Endothelial cell of umbilical vein (primary cell): ENCODE data around the gene RBKS. TPM values are rescaled to one million over a fixed set of nuclear protein-coding genes. Genes with fewer than 3 reads are reported as not detected.

Experiments
- BruUV-seq: library from RNA; stranded (reverse); fragments of 400-500 nt; replicated peaks from 2 replicates; lab custom pipeline; 2021; lab: Mats Ljungman, UMichigan
- CTCF ChIA-PET: fragments of 300-600, 350-600 bp; sonication (Branson Sonifier 250); formaldehyde crosslinking; loops from one replicate; lab custom pipeline; 2021; ENCODE audit warnings: antibody characterized with exemption, inconsistent platforms; lab: Charles Lee
- POLR2A ChIA-PET: fragments of 300-600, 350-600 bp; sonication (Branson Sonifier 250); formaldehyde crosslinking; loops from one replicate; lab custom pipeline; 2021; ENCODE audit warnings: antibody characterized with exemption, inconsistent platforms; lab: Charles Lee
- DNase-seq: peaks from one replicate; pipeline ENCODE4 v3.0.0-alpha.2; 2011; ENCODE audit warnings: low read depth, low spot score
- FAIRE-seq: peaks from 2 replicates; lab custom pipeline; 2011; peaks lifted over from hg19 to GRCh38; lab: Jason Lieb, UNC
- H2AFZ ChIP-seq: 2 replicates; pipeline ENCODE4 v1.6.0; 2012; ENCODE audit warnings: low read depth, low read length, control low read depth, inconsistent platforms
- H3K27ac ChIP-seq: 2 replicates; pipeline ENCODE4 v1.5.1; 2011; ENCODE audit warnings: low read depth, mild to moderate bottlenecking, control low read depth, low read length, moderate library complexity; ENCODE audit not compliant: insufficient read depth
- H3K27me3 ChIP-seq, 2 experiments: 2 replicates each; pipeline versions ENCODE4 v1.6.0 to v1.6.1; 2011; ENCODE audit warnings: low read length in 2 of 2, mixed read lengths in 1 of 2; ENCODE audit not compliant: control insufficient read depth in 2 of 2, insufficient read depth in 2 of 2
- H3K36me3 ChIP-seq, 2 experiments: 2 replicates in 1 of 2; 3 replicates in 1 of 2; pipeline ENCODE4 v1.5.1; 2011; ENCODE audit warnings: low read length in 2 of 2, mild to moderate bottlenecking in 1 of 2, moderate library complexity in 1 of 2; ENCODE audit not compliant: control insufficient read depth in 2 of 2, insufficient read depth in 2 of 2; ENCODE audit errors: extremely low read depth in 1 of 2
- H3K4me1 ChIP-seq: 3 replicates; pipeline ENCODE4 v1.5.1; 2011; ENCODE audit warnings: mild to moderate bottlenecking, low read length; ENCODE audit not compliant: control insufficient read depth, insufficient read depth; ENCODE audit errors: extremely low read depth
- H3K4me2 ChIP-seq: 2 replicates; pipeline ENCODE4 v1.6.1; 2011; ENCODE audit warnings: low read length, control low read depth, mixed read lengths; ENCODE audit not compliant: insufficient read depth
- H3K4me3 ChIP-seq, 3 experiments: fragments of 200-600 bp in 1 of 3; sonication (generic), shearing (Covaris generic) in 1 of 3; replicated peaks in 1 of 3; 2 replicates each; pipeline ENCODE4 v1.5.1; 2011 to 2016; ENCODE audit warnings: control low read depth in 3 of 3, low read length in 3 of 3, mild to moderate bottlenecking in 2 of 3, inconsistent platforms in 1 of 3, low read depth in 1 of 3, moderate library complexity in 1 of 3; ENCODE audit not compliant: insufficient read depth in 1 of 3
- H3K79me2 ChIP-seq: 2 replicates; pipeline ENCODE4 v1.6.0; 2012; ENCODE audit warnings: low read length, inconsistent platforms; ENCODE audit not compliant: control insufficient read depth, insufficient read depth
- H3K9ac ChIP-seq: replicated peaks from 2 replicates; pipeline ENCODE3; 2011; ENCODE audit warnings: low read length, control low read depth; ENCODE audit not compliant: insufficient read depth; ENCODE audit errors: extremely low read depth
- H3K9me1 ChIP-seq: replicated peaks from 3 replicates; pipeline ENCODE4 v1.6.0; 2011; ENCODE audit warnings: mild to moderate bottlenecking, low read length; ENCODE audit not compliant: control insufficient read depth, insufficient read depth; ENCODE audit errors: extremely low read depth
- H3K9me3 ChIP-seq: replicated peaks from 2 replicates; pipeline ENCODE4 v1.5.1; 2012; ENCODE audit warnings: low read length, inconsistent platforms; ENCODE audit not compliant: control insufficient read depth, insufficient read depth
- H4K20me1 ChIP-seq: replicated peaks from 2 replicates; pipeline ENCODE3; 2011; ENCODE audit warnings: mild to moderate bottlenecking, low read length; ENCODE audit not compliant: control insufficient read depth, insufficient read depth; ENCODE audit errors: extremely low read depth
- EZH2 ChIP-seq: IDR thresholded peaks from 2 replicates; pipeline ENCODE4 v1.6.1; 2012; ENCODE audit warnings: borderline replicate concordance, low read depth, mild to moderate bottlenecking, moderate library complexity, low read length, inconsistent platforms; ENCODE audit not compliant: severe bottlenecking
- FOS ChIP-seq: IDR thresholded peaks from 2 replicates; pipeline ENCODE4 v1.6.1; 2011; ENCODE audit warnings: mild to moderate bottlenecking, low read length, moderate library complexity, borderline replicate concordance; ENCODE audit not compliant: insufficient read depth
- GATA2 ChIP-seq: IDR thresholded peaks from 2 replicates; pipeline ENCODE4 v1.7.0; 2011; ENCODE audit warnings: low read depth, mild to moderate bottlenecking, moderate library complexity, mixed read lengths, low read length; ENCODE audit not compliant: insufficient read length, insufficient read depth
- JUN ChIP-seq: IDR thresholded peaks from 2 replicates; pipeline ENCODE4 v1.6.1; 2011; ENCODE audit warnings: borderline replicate concordance, low read depth; ENCODE audit not compliant: insufficient read length, insufficient read depth
- MYC ChIP-seq: IDR thresholded peaks from one replicate; pipeline ENCODE4 v1.6.1; 2011; ENCODE audit warnings: mild to moderate bottlenecking, low read depth, low read length
- POLR2A ChIP-seq: IDR thresholded peaks from 2 replicates; pipeline ENCODE4 v1.6.1; 2012; ENCODE audit warnings: low read depth, mild to moderate bottlenecking, control low read depth, low read length
- POLR2AphosphoS5 ChIP-seq: IDR thresholded peaks from 2 replicates; pipeline ENCODE4 v1.6.1; 2012; ENCODE audit warnings: low read depth, mild to moderate bottlenecking, control low read depth, low read length, moderate library complexity; ENCODE audit not compliant: insufficient read depth
- dilution Hi-C: fragments of 300-500 bp; cut with MboI; formaldehyde crosslinking; loops from one replicate; pipeline ENCODE4 v1.15.0; 2019; ENCODE audit warnings: low sequenced_read_pairs; ENCODE audit not compliant: extremely low pct_ligation_motif_present
- intact Hi-C: fragments of 100-400 bp; cut with micrococcal nuclease; formaldehyde crosslinking; loops from one replicate; pipeline ENCODE4 v1.10.0; 2022
- polyA plus RNA-seq, 4 experiments: library from polyadenylated mRNA; depleted of rRNA in 3 of 4; stranded (reverse) in 3 of 4; unstranded in 1 of 4; fragments of >200 nt; gene quantifications; 2 replicates each; pipeline versions ENCODE4 v1.2.1 to v1.2.3, GENCODE V29; 2011 to 2012; ENCODE audit warnings: missing spikeins in 1 of 4
- total RNA-seq: library from RNA; stranded (reverse); gene quantifications from 2 replicates; pipeline ENCODE4 v1.2.3, GENCODE V29; 2021
- TF ChIP-seq, protein P1 (sequence below), 2 donors: IDR thresholded peaks; 1 replicate in 1 of 2; 2 replicates in 1 of 2; pipeline ENCODE4 v1.5.1; 2011; ENCODE audit warnings: low read length in 2 of 2, mild to moderate bottlenecking in 2 of 2, moderate library complexity in 2 of 2, control low read depth in 1 of 2, inconsistent platforms in 1 of 2, low read depth in 1 of 2; ENCODE audit not compliant: insufficient read depth in 1 of 2; ENCODE audit errors: extremely low read depth in 1 of 2
- TF ChIP-seq, protein P2 (sequence below): IDR thresholded peaks from 2 replicates; pipeline ENCODE4 v1.6.1; 2011; ENCODE audit not compliant: insufficient read depth, insufficient read length

RBKS gene
- total and polyA plus RNA-seq, 2 donors (not counting 3 experiments of a cell fraction or from before 2014, with no cell fraction given): 0.64 to 1.8 TPM

DNA sequence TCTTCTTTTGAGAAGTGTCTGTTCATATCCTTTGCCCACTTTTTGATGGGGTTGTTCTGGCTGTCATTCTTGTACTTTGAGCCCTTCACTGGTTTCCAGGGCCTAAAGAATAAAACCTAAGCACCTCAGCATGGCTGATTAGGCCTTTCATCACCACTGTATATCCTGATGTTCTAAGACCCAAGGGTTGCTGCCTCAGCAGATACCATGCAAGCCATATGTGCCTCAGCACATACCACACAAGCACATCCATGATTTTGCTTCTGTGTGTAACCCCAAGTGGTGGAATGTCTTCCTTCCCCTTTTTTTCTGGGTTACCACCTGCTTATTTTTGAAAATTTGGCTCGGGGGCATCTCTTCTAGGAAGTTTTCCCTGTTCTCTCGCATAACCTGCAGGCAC is 11.4 kb downstream of the RBKS start:
- Histone ChIP-seq H3K9me1 (no peaks in the 10 kb centered on the region), H3K4me3 (no peak overlapping the region), H2AFZ (no peak overlapping the region), H3K9ac (no peak overlapping the region), H3K4me2 (no peak overlapping the region), H3K9me3 (no peaks in the 10 kb centered on the region), H3K4me1 (peaks cover 4% of the 10 kb centered on the region), H3K27me3 (no peaks in the 10 kb centered on the region), H3K27ac (no peak overlapping the region), H3K36me3 (no peaks in the 10 kb centered on the region), H3K79me2 (no peaks in the 10 kb centered on the region), H4K20me1 (no peaks in the 10 kb centered on the region)
- ChIA-PET CTCF (no interaction called here), POLR2A (no interaction called here)
- intact Hi-C loops: no loop called here
- dilution Hi-C loops: no loop called here
- BruUV-seq: no TSS peak
- DNase-seq (no peak), FAIRE-seq (no peak)
- TF ChIP-seq, protein P1, sequence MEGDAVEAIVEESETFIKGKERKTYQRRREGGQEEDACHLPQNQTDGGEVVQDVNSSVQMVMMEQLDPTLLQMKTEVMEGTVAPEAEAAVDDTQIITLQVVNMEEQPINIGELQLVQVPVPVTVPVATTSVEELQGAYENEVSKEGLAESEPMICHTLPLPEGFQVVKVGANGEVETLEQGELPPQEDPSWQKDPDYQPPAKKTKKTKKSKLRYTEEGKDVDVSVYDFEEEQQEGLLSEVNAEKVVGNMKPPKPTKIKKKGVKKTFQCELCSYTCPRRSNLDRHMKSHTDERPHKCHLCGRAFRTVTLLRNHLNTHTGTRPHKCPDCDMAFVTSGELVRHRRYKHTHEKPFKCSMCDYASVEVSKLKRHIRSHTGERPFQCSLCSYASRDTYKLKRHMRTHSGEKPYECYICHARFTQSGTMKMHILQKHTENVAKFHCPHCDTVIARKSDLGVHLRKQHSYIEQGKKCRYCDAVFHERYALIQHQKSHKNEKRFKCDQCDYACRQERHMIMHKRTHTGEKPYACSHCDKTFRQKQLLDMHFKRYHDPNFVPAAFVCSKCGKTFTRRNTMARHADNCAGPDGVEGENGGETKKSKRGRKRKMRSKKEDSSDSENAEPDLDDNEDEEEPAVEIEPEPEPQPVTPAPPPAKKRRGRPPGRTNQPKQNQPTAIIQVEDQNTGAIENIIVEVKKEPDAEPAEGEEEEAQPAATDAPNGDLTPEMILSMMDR (IDR thresholded peaks at IDR 0.05; ENCODE audit: extremely low read depth in 1 of 2, insufficient read depth in 1 of 2, low read depth in 1 of 2, low read length in 2 of 2): no peak
- no peak for TF ChIP-seq JUN

DNA sequence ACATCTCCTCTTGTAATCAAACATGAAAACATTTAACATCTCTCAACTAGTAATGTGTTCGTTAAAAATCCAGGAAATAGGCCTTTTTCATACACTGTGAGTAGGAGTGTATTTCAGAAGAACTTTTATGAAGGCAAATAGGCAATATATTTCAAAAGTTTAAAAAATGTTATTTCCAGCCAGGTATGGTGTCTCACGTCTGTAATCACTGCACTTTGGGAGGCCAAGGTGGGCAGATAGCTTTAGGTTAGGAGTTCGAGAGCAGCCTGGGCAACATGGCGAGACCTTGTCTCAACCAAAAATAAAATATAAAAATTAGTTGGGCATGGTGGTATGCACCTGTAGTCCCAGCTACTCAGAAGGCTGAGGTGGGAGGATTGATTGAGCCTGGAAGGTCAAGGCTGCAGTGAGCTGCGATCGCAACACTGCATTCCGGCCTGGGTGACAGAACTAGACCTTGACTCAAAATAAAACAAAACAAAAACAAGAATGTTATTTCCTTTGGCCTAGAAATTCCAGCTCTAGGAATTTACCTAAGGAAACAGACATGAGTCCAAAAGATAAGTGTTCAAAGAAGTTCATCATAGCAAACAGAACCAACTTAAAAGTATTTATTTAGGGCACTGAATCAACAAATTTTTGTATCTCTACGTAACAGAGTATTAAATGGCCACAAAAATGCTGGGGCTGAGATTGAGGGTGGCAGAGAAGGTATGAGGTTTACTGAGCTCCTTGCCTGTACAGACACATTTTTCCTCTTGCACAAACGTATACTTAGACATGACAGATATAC is 14.9 kb downstream of the RBKS start:
- Histone ChIP-seq H4K20me1 (no peaks in the 10 kb centered on the region), H3K36me3 (no peaks in the 10 kb centered on the region), H3K79me2 (no peaks in the 10 kb centered on the region), H3K4me1 (peaks cover 4% of the 10 kb centered on the region), H3K9me1 (no peaks in the 10 kb centered on the region), H3K4me3 (no peak overlapping the region), H3K27ac (no peak overlapping the region), H3K27me3 (no peaks in the 10 kb centered on the region), H3K9ac (no peak overlapping the region), H2AFZ (no peak overlapping the region), H3K4me2 (peak overlapping the region; percentile 29), H3K9me3 (no peaks in the 10 kb centered on the region)
- TF ChIP-seq, protein P2, sequence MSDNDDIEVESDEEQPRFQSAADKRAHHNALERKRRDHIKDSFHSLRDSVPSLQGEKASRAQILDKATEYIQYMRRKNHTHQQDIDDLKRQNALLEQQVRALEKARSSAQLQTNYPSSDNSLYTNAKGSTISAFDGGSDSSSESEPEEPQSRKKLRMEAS: no peak
- no peak for TF ChIP-seq EZH2
- no peak for TF ChIP-seq JUN
- TF ChIP-seq GATA2: no peak
- no peak for TF ChIP-seq FOS
- TF ChIP-seq POLR2A: no peak
- TF ChIP-seq, protein P1 (IDR thresholded peaks at IDR 0.05; ENCODE audit: extremely low read depth in 1 of 2, insufficient read depth in 1 of 2, low read depth in 1 of 2, low read length in 2 of 2): no peak
- no peak for TF ChIP-seq POLR2AphosphoS5
- TF ChIP-seq MYC: no peak
- dilution Hi-C loops: no loop called here
- BruUV-seq: no TSS peak
- POLR2A ChIA-PET: no interaction called here
- intact Hi-C loops: no loop called here
- DNase-seq: no peak
- no peak for FAIRE-seq
- CTCF ChIA-PET: no interaction called here
